ENCODE measurements around the gene H6PD.

H6PD gene

DNA sequence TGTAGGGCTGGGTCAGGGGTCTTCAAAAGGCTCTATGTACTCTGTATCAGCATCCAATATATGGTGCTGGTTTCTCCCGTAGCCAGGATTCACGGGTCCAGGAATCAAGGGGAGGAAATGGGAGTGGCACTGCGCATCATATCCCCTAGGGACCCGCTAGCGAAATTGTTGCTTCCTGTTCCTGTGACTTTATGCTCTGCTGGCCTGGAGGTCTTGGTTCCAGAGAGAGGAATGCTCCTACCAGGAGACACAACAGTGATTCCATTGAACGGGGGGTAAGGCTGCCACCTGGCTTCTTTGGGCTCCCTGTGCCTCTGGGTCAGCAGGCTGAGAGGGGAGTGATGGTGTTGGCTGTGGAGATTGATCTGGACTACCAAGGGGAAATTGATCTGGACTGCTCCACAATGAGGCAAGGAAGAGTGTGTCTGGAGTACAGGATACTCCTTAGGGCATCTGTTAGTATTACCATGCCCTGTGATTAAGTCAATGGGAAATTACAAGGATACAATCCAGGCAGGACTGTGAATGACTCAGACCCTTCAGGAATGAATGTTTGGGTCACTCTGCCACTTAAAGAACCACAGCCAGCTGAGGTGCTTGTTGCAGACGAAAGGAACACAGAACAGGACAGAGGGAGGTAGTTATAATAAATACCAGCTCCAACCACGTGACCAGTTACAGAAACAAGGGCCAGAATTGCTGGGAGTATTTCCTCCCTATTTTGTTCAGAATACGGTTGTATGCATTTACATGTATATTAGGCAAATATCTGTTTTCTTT lies 68.4 kb downstream of the H6PD start:
- DNase-seq: no peak

DNA sequence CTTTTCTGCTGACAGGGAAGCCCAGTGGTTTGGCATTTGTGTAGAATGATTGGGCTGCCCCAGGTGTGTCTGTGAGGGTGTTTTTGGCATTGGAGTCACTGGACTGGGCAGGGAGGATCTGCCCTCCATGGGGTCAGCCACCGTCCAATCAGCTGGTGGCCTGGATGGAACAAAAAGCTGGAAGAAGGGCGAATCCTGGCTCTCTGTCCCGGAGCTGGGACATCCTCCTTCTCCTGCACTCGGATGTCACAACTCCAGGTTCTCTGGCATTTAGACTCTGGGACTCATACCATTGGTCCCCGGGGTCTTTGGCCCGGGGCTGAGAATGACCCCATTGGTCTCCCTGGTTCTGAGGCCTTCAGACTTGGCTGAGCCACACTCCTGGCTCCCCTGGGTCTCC lies 69.3 kb downstream of the H6PD start:
- no peak for DNase-seq

DNA sequence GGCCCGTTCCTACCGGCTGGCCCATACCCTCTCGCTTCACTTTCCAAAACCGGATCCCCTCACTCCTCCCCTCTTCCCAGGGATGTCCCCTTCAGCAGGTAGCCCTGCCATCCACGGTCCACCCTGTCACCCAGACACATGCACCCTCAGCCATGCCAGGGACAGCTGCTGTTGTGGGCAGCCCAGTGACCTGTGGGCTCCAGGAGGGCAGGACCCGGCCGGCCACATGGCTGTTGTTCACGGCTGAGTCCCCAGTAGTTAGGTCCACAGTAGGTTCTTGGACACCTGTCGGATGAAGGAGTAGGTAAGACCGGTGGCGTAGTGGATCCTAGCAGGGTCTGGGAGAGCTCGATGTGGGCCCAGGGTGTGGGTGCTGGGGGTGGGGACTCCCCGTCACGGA lies 70.6 kb downstream of the H6PD start:
- no peak for DNase-seq

DNA sequence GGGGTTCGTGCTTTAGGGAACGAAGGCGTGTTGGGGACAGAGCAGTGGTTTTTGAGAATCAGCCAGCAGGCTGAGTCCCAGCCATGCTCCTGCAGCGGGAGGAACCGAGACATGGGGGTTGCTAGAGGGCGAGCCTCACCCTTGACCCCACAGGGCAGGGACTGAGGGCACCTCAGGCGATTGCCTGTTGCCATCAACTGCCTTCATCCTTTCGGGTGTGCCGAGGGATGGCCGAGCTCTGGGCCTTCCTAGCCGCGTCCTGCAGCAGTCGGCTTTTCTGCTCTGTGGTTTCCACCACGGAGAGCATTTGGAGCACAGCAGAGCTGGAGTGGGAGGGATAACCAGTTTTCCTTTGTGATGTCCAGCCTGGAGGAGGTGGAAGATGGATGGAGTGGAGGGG lies 71.4 kb downstream of the H6PD start:
- no peak for DNase-seq

DNA sequence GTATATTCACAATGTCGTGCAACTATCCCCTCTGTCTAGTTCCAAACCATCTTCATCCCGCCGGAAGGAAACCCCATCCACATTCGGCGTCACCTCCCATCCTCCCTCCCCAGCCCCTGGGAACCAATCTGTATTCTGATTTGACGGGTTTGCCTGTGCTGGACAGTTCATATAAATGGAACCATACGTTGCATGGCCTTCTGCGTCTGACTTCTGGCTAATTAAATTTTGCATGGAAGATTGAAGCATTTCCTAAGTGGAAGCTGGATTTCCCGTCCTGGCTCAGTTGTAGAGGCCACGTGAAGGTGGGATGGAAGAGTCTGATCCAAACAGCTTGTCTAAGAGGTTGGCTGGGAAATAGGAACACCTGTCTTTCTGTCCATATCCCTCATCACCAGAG lies 72.7 kb downstream of the H6PD start:
- DNase-seq: no peak

DNA sequence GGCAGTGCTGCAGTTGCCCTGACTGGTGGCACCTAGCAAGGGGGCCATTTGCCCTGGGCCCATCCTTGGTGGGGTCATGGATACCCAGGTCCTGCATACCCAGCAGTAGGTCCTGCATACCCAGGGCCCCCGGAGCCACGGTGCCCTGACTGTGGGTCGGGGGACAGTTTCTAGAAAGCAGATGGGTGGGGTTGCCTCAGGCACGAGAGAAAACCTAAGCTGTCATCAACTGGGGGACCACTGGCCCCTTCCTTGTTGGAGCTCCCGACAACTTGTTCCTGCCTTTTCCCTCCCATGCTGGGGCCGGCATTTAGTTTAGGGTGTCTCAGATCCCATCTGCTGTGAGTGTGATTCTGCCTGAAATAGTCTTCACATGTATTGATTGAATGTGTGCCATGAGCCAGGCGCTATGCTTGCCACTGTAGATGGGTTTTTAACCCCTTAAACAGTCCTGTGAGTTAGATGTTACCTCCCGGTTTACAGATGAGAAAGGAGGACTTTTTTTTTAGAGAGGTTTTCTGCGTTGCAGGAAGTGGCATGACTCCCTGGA lies 73.7 kb downstream of the H6PD start:
- DNase-seq: no peak

DNA sequence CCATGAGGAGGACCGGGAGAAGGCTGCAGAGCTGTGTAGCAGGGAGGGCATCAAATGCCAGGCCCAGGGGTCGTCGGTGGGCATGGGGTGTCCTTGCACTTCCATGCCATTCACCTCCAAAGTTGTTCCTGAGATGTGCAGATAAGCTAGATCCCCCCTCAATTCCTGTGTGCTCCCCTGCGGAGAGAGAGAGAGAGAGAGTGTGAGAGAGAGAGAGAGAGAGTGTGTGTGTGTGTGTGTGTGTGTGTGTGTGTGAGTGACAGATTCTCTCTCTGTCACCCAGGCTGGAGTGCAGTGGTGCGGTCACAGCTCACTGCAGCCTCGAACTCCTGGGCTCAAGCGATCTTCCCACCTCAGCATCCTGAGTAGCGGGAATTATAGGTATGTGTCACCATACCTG lies 74.5 kb downstream of the H6PD start:
- DNase-seq: no peak

DNA sequence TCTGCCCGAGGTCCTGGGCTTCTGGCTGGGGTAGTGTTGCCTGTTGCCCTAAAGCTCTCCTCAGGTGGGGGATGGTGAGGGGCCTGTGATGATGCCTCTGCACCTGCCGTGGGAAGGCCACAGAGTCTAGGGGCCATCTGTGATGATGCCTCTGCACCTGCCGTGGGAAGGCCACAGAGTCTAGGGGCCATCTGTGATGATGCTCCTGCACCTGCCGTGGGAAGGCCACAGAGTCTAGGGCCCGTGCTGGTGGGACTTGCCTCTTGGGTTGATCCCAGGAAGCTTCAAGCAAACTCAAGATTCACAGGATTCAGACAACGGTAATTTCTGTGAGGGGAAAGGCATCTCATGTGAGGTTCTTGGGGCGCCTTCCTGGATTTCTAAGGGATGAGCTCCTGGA lies 75.4 kb downstream of the H6PD start:
- DNase-seq: no peak

DNA sequence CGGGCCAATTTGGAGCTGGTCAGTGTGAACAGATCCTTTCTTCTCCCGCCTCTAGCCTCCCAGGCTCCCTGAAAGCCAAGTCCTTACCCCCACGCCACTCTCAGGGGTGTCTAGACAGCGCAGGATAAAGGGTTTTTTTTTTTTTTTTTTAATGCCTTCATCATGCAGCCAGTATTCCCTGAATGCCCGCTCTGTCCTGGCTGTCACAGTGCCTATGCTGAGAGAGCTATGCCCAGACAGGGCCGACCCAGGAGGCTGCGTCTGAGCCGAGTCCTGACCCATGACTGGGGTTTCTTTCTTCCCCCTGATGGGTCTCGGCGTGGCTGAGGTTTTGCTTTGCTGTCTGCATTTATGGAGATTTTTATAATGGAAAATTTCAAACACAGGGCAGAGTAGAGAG lies 76.5 kb downstream of the H6PD start:
- no peak for DNase-seq

DNA sequence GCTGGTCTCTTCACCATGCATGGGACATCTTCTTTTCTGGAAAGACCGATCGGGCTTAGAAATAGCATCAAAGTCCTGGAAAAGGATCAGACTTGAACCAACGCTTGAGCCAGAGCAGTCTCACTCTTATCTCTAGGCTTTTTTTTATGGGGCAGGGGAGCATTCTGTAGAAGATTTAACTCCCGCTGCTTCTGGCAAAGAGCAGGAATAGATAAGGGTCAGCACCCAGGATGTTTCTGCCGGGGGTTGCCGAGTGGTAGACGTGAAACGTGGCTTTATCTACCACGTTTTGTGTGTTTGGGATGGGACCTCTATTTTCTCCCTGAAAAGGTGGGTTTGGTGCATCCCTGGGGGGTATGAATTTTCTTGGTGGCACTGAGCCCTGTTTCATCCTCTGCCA lies 76.9 kb downstream of the H6PD start:
- no peak for DNase-seq

DNA sequence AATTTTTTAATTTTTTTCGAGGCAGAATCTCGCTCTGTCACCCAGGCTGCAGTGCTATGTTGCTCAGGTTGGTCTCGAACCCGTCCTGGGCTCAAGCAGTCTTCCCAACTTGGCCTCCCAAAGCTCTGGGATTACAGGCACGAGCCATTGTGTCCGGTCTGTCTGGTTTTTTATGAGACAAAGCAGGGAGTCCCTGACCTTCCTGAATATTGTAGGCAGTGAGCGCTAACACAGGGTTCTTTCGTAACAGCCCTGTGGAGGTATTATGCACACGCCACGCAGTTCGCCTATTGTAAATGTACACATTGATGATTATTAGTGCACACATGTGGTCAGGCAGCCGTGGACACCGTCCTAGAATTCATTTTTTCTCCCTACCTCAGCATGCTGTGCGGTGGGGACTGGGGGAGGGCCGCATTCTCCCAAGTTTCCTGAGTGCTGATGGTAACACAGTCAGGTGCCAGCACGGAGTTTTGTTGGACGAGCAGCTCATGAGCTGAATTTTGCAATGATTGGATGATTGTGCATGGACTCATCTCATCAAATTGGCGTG lies 77.7 kb downstream of the H6PD start:
- DNase-seq: no peak

DNA sequence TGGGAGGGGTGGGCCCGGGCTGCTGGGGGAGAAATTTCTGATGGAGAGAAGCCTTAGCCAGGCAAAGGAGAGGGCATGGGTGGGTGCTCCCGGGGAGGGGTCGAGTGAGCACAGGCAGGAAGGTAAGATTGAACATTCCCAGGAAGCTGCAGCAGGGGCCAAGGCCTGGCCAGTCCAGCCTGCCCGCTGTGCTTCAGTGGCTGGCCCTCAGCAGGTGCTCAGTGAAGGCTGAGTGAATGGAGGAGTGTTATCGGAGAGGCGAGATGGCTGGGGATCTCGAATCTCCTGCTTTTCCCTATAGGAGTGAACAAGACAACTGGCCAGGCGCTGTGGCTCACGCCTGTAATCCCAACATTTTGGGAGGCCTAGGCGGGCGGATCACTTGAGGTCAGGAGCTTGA lies 79.0 kb downstream of the H6PD start:
- DNase-seq: no peak

DNA sequence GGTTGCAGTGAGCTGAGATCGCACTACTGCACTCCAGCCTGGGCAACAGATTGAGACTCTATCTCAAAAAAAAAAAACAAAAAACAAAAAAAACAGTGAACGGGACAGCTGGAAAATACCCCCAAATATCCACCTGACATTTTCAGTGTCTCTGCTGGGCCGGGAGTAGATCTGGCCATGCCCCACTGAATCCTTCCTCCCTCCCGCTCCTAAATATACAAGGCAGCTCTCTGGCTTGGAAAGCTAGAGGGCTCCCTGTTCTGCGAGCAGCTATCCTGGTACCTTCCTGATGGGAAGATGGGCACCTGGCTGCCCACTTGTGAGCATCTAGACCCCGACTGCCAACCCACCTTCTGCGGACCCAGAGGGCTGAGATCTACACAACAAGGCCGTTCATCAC lies 79.5 kb downstream of the H6PD start:
- no peak for DNase-seq

DNA sequence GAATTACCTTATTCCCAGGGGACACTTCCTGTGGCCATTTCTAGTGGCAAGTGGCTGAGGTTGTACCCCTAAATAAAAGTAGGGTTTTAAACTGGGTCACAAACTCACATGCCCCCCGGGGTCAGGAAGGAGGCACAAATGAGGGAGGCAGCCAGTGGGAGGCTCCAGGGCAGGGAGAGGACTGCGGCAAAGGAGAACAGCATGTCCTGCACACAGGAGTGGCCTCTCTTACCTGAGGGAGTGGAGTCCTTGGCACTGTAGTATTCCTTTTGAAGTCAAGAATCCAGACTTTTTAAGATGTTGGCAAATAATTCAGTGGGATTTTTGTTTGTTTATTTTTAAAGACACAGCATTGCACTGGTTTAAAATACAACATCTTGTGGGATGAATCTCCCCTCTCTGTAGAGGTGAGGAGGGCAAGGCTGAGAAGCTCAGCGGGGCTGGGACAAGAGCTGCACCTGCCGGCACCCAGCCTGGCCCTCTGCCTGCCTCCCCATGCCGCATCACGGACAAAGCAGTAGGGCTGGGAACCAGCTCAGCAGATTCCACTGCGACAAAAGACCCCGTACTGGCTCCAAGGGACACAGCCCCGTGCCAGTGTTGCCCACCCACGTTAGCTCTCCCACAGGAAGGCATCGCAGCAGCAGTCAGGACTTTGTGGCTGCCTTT lies 80.3 kb downstream of the H6PD start:
- DNase-seq: no peak

DNA sequence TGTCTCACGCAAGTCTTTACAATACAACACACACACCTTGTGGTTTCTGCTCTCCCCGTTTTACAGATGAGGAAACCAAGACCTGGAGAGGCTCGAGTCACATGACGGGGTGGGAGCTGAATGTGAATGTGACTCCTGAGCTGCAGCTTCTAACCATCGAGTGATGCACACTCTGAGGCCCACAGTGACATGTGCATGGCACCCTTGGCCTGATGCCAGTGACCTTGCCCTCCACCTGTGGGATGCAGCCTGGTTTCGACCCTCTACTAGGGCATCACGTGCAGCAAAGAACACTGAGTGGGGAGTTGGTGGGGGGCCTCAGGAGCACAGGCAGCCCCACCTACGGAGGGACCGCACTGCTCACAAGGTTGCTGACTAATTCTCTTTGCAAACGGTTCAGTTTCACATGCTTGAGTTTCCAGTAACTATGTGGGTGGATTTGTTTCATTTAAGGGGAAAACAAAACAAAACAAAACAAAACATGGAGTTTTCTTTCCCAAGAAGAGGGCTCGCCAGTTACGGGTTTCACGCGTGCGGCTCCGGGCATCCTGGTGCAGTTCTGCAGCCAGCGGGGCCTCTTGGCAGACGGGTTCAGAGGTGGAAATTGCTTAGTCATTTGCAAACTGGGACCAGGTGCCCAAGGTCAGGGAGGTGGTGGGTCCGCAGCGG lies 81.0 kb downstream of the H6PD start:
- DNase-seq: no peak

DNA sequence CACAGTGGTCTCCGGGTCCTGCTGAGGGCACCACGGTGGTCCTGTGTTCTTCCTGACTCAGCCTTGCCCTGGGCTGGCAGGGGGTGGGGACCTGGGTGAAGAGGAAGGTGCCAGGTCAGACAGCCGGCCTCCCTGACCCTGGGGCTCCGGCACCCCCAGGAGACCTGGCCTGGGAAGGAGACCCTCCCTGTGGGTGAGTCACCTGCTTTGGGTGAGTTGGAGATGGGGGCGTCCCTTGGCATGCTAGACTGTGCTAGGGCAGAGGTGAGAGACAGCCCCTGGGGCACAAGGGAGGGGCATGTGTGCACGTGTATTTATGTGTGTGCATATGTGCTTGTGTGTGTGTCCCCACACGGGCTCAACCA lies 81.5 kb downstream of the H6PD start:
- no peak for DNase-seq

DNA sequence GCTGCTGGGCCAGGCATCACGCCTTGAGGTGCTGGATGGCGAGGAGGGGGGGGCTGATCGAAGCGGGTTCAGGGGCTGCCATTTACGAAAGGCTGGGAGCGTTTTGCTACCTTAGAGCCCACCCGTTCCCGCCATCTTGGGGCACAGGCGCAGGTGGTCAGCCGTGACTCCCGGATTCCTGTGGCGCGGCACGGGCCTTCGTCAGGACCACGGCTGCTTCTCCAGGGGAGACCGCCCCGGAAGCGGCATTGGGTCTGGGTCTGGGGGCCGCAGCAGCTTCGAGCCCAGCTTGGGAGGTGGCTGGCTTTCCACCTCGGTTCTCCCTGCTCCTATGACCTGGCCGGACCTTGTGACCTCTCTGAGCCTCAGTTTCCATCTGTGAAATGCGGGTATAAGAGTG lies 81.9 kb downstream of the H6PD start:
- DNase-seq: no peak

DNA sequence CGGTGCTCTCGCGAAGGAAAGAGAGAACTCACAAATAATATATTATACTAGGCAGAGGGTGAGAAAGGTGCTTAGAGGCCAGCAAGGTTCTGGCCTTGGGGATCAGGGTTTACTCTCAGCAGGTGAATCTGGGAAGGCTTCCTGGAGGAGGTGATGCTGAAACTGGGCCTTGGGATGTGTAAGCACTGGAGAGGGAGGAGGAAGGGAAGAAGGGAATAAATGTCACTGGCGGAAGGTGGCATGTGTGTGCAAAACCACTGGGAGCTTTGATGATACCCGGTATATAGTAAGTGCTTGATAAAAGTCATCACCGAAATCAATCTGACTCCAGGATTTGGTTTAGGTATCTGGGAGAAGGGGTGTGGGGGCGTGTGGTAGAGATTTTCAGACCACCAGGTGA lies 82.5 kb downstream of the H6PD start:
- DNase-seq: no peak

DNA sequence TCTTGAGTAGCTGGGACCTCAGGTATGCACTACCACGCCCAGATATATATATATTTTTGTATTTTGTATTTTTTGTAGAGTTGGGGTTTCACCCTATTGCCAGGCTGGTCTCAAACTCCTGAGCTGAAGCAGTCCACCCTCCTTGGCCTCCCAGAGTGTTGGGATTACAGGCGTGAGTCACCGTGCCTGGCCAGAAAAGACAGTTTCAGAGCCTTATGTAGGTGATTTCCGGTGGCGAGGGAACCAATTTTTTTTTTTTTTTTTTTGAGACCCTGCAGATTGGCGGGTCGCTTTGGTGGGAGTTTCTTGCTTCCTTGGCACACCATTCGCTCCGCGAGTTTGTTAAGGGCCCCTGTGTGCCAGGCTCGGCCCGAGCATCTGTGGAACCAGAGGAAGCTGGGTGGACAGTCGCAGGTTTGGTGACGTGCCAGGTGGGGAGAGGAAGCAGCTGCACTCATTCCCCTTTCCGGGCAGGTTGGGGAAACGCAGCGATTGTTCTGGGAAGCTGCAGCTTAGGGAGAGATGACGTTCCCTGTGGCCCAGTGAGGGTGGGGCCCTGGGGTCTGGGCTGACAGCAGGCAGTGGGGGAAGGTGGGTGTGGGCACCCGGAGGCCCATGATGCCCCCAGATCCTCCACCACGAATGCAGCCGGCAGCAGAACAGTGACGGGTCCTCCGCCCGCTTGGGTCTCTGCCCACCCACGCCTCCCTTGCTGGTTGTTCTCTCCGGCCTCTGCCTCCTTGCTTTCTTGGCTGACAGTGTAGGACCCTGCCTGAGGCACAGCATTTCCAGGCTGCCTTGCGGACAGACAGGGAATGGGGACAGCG lies 83.2 kb downstream of the H6PD start:
- peak; percentile 75 for DNase-seq

DNA sequence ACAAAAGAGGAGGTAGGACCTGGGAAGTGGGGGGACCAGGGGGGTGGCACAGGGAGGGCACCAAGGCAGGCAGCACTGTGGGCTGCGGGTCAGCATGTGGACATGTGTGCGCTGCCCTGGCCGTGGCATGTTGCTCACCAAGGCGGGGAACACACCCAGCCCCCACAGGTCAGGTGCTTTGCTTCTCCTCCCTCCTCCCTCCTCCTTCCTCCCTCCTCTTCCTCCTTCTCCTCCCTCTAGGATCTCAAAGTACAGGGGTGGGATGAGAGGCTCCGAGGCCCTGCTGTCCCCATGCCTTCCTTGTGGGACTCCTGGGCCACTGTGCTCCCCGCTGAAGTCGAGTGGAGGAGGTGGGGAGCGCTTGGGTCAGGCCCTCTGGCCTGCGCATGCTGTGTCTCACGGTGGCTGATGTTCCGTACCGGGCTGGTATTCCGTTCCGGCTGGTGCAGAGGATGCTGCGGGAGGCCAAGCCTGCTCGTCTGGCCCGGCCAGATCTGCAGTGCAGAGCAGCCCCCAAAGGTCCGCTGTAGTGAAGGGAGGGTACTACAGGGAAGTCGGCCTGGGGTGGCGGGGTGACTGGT lies 84.7 kb downstream of the H6PD start:
- no peak for DNase-seq

DNA sequence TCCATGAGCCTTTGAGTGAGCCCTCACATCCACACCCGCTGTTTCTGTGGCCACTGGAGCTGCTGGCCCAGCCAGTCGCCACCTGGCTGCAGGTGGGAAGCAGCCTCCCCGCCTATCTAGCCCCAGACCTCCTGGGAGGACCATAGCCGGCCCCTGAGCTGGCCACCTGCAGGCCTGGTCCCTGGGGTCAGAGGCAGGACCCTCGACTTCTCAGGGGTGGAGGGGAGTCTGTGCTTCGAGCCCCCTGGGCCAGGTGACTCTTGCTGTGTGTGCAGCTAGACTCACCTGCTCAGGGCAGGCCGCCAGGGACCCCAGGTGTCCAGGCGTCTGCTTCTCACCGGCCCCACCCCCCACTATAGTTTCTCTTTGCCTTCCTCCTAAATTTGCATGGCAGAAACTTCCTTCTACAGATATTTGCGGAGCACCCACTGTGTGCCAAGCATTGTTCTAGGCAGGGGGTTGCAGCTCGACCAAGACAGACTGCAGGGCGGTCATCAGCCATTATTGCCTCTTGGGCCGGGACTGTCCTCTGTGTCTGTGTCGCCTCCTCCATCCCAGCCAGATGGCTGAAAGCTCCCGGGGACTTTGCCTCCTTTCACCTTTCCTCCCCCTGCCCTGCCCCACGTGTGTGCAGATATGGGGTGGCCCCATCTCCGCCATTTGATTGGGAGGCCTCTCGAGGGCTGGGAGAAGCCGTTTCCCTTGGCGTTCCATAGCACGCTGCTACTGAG lies 85.4 kb downstream of the H6PD start:
- DNase-seq: no peak
